Loucy (cell line): Measurements from ENCODE around the gene CELA1.
"Not testable (repeated sequence)": the region's sequence is repeated elsewhere in the genome, so short reads cannot be mapped to it uniquely, and the experiment has no call there.

ENCODE experiments used
- H2AFZ ChIP-seq: fragments of 200-600 bp; sonication (generic); 2 replicates; pipeline ENCODE4 v1.6.0; 2016; ENCODE audit warnings: antibody characterized with exemption, mild to moderate bottlenecking, low read length, moderate library complexity
- H3F3A ChIP-seq: fragments of 200-600 bp; 2 replicates; pipeline ENCODE4 v1.6.0; 2016; ENCODE audit warnings: antibody characterized with exemption, low read depth, mild to moderate bottlenecking
- H3K27me3 ChIP-seq: fragments of 200-600 bp; sonication (generic); 2 replicates; pipeline ENCODE4 v1.6.1; 2014; ENCODE audit warnings: low read length, mild to moderate bottlenecking; ENCODE audit not compliant: insufficient read depth, poor library complexity, severe bottlenecking
- H3K36me3 ChIP-seq: fragments of 200-600 bp; sonication (generic); 2 replicates; pipeline ENCODE4 v1.6.1; 2016; ENCODE audit warnings: low read length; ENCODE audit not compliant: insufficient read depth
- H3K4me1 ChIP-seq: fragments of 200-600 bp; sonication (generic); 2 replicates; pipeline ENCODE4 v1.5.1; 2014; ENCODE audit warnings: low read length, mild to moderate bottlenecking; ENCODE audit not compliant: insufficient read depth, poor library complexity, severe bottlenecking
- H3K4me2 ChIP-seq: fragments of 200-600 bp; sonication (generic); 2 replicates; pipeline ENCODE4 v1.6.0; 2014; ENCODE audit warnings: antibody characterized with exemption, low read length, low read depth, mild to moderate bottlenecking; ENCODE audit not compliant: poor library complexity, severe bottlenecking
- H3K4me3 ChIP-seq: fragments of 200-600 bp; sonication (generic); 2 replicates; pipeline ENCODE4 v1.5.1; 2014; ENCODE audit warnings: low read length, mild to moderate bottlenecking, mixed read lengths; ENCODE audit not compliant: poor library complexity, severe bottlenecking
- H3K79me2 ChIP-seq: fragments of 200-600 bp; sonication (generic); 2 replicates; pipeline ENCODE4 v1.6.1; 2014; ENCODE audit warnings: low read length; ENCODE audit not compliant: insufficient read depth
- H3K9ac ChIP-seq: fragments of 200-600 bp; sonication (generic); 2 replicates; pipeline ENCODE4 v1.6.0; 2014; ENCODE audit warnings: mild to moderate bottlenecking, low read depth, low read length, moderate library complexity; ENCODE audit not compliant: poor library complexity, severe bottlenecking
- H3K9me2 ChIP-seq: fragments of 200-600 bp; sonication (generic); replicated peaks from 2 replicates; pipeline ENCODE4 v1.6.1; 2016; ENCODE audit warnings: low read depth, low read length, mixed read lengths
- H3K9me3 ChIP-seq: fragments of 200-600 bp; sonication (generic); 2 replicates; pipeline ENCODE4 v1.6.1; 2014; ENCODE audit warnings: mild to moderate bottlenecking, antibody characterized with exemption, low read length, low read depth; ENCODE audit not compliant: insufficient read depth
- H4K20me1 ChIP-seq: fragments of 200-600 bp; sonication (generic); 2 replicates; pipeline ENCODE4 v1.6.0; 2014; ENCODE audit warnings: antibody characterized with exemption, low read length, mild to moderate bottlenecking; ENCODE audit not compliant: insufficient read depth, poor library complexity, severe bottlenecking
- CTCF ChIP-seq: fragments of 200-600 bp; sonication (generic); conservative IDR thresholded peaks from 2 replicates; pipeline ENCODE4 v1.5.1; 2014; ENCODE audit warnings: mild to moderate bottlenecking, antibody characterized with exemption, low read length
- EZH2phosphoT487 ChIP-seq: fragments of 200-600 bp; IDR thresholded peaks from 2 replicates; pipeline ENCODE4 v1.6.1; 2018; ENCODE audit warnings: antibody characterized with exemption, mild to moderate bottlenecking, moderate library complexity, borderline replicate concordance

Gene CELA1

GRCh38 chr12:51295651-51296050, 50.8 kb downstream of the CELA1 start:
- Histone ChIP-seq H3K4me3 (no peak overlapping the region), H3K4me2 (no peak overlapping the region), H3K27me3 (no peaks in the 10 kb centered on the region), H3K9me2 (no peaks in the 10 kb centered on the region), H3K4me1 (peaks cover 4% of the 10 kb centered on the region), H2AFZ (no peak overlapping the region), H4K20me1 (no peaks in the 10 kb centered on the region), H3K79me2 (no peaks in the 10 kb centered on the region), H3F3A (no peaks in the 10 kb centered on the region), H3K36me3 (peaks cover 50% of the 10 kb centered on the region; the same call in 1 of the 2 replicates), H3K9ac (no peak overlapping the region), H3K9me3 (no peaks in the 10 kb centered on the region)
- TF ChIP-seq EZH2phosphoT487 (no peak), CTCF (no peak)

- H3F3A ChIP-seq, H4K20me1 ChIP-seq, H3K9me2 ChIP-seq, H3K79me2 ChIP-seq, H3K4me1 ChIP-seq, H3K4me2 ChIP-seq, H3K9me3 ChIP-seq, H2AFZ ChIP-seq, H3K9ac ChIP-seq, H3K4me3 ChIP-seq, H3K27me3 ChIP-seq: not testable (repeated sequence)
- peaks cover 45% of the 10 kb centered on the region; the same call in 1 of the 2 replicates for H3K36me3 ChIP-seq
Observed at GRCh38 chr12:51294097-51294496, 52.4 kb downstream of the CELA1 start.

- Histone ChIP-seq H3K4me2 (no peak overlapping the region), H3K9me3 (no peaks in the 10 kb centered on the region), H3K27me3 (no peaks in the 10 kb centered on the region), H3K4me1 (peaks cover 4% of the 10 kb centered on the region), H3K9ac (no peak overlapping the region), H3K9me2 (no peaks in the 10 kb centered on the region), H3K4me3 (no peak overlapping the region), H3K79me2 (no peaks in the 10 kb centered on the region), H4K20me1 (no peaks in the 10 kb centered on the region), H2AFZ (no peak overlapping the region), H3K36me3 (peaks cover 41% of the 10 kb centered on the region; the same call in 1 of the 2 replicates), H3F3A (no peaks in the 10 kb centered on the region)
- TF ChIP-seq CTCF (no peak), EZH2phosphoT487 (no peak)
Observed at GRCh38 chr12:51293696-51294095, 52.8 kb downstream of the CELA1 start.

- H3K4me1 ChIP-seq, H3F3A ChIP-seq, H4K20me1 ChIP-seq, H3K9me2 ChIP-seq, H3K9me3 ChIP-seq, H3K4me2 ChIP-seq, H3K4me3 ChIP-seq, H3K79me2 ChIP-seq, H3K9ac ChIP-seq, H3K27me3 ChIP-seq: not testable (repeated sequence)
- peaks cover 30% of the 10 kb centered on the region; the same call in 1 of the 2 replicates for H3K36me3 ChIP-seq
- 0 out of 2 replicates have a peak overlapping the region, but pooled peaks have one; percentile 41 for H2AFZ ChIP-seq
- peak; percentile 37 for TF ChIP-seq CTCF
Observed at GRCh38 chr12:51291603-51292513, 54.6 kb downstream of the CELA1 start.
